Pancreas (tissue), 10 donors: ENCODE data around the gene NOCT. TPM values are rescaled to one million over a fixed set of nuclear protein-coding genes. Genes with fewer than 3 reads are reported as not detected.

Experiments
- ATAC-seq, 4 donors: fragments of 200-7000 bp; cut with Tn5 transposase; one replicate each; pipeline versions ENCODE4 v1.8.0 to v1.9.1; 2020; ENCODE audit warnings: mild to moderate bottlenecking in 4 of 4, moderate library complexity in 4 of 4
- DNase-seq, 6 donors: peaks; one replicate each; pipeline ENCODE4 v3.0.0-alpha.2; 2020
- FAIRE-seq: peaks from 2 replicates; lab custom pipeline; 2012; peaks lifted over from hg19 to GRCh38; lab: Jason Lieb, UNC
- H3K27ac ChIP-seq, 4 donors: fragments of 200-600 bp; sonication (generic); 1 replicate in 3 of 4; 2 replicates in 1 of 4; pipeline versions ENCODE4 v1.5.0 to v1.8.0; 2020
- H3K27me3 ChIP-seq, 4 donors: fragments of 200-600 bp; one replicate each; pipeline ENCODE4 v1.8.0; 2021
- H3K36me3 ChIP-seq, 3 donors: fragments of 200-600 bp; sonication (generic) in 1 of 3; one replicate each; pipeline versions ENCODE4 v1.5.0 to v1.8.0; 2020 to 2021
- H3K4me1 ChIP-seq, 3 donors: fragments of 200-600 bp; one replicate each; pipeline ENCODE4 v1.8.0; 2021
- H3K4me3 ChIP-seq, 4 donors: fragments of 200-600 bp; sonication (generic) in 2 of 4; one replicate each; pipeline versions ENCODE4 v1.5.0 to v1.8.0; 2020 to 2021
- H3K9me3 ChIP-seq, 4 donors: fragments of 200-600 bp; one replicate each; pipeline ENCODE4 v1.8.0; 2021
- CTCF ChIP-seq, 4 donors: fragments of 200-600 bp; sonication (generic) in 3 of 4; IDR thresholded peaks; one replicate each; pipeline versions ENCODE4 v1.5.0 to v1.8.0; 2021; ENCODE audit warnings: antibody characterized with exemption in 4 of 4
- WGBS, 2 donors: extraction: QIAGEN DNeasy Blood & Tissue Kit; methylation state at CpG; one replicate each; pipeline ENCODE4 v1.1.7; 2013; 5-methylcytosine and 5-hydroxymethylcytosine counted together
- intact Hi-C, 3 donors: fragments of 100-400 bp; cut with DNase I; formaldehyde crosslinking; loops; one replicate each; pipeline versions ENCODE4 v1.11.1 to v1.14.2; 2022
- polyA plus RNA-seq, 2 donors: library from polyadenylated mRNA; stranded (reverse); fragments of 200-250 nt; gene quantifications; one replicate each; pipeline ENCODE4 v1.2.3, GENCODE V29; 2013
- total RNA-seq, 6 donors: library from RNA; stranded (reverse); fragmentation: NEBNext Ultra II Directional in 4 of 6; extraction: Animal tissue kit (Norgen Biotek cat#: 25700) in 4 of 6; gene quantifications; one replicate each; pipeline versions ENCODE4 v1.2.1 to v1.2.4, GENCODE V29; 2021 to 2023
- donor health status: healthy with polysubstance abuse.
- donor health status: DM: no; HTN: no; CAD: no; lungs with moderate emphysema.
- donor health status: DM: no; HTN: no; CAD: no.
- donor health status: control.
- donor health status: control.
- donor health status: Bipolar disorder and iron deficiency.
- donor health status: DM: yes; HTN: yes; CAD: no.
- donor health status: DM: no; HTN: no; CAD: no.
- donor health status: DM: no; HTN: no; CAD: no.
- donor health status: DM: yes; HTN: yes; CAD: no.

Gene NOCT
- total and polyA plus RNA-seq, 8 donors: 1.6 to 4.4 (median 3.0) TPM

DNA sequence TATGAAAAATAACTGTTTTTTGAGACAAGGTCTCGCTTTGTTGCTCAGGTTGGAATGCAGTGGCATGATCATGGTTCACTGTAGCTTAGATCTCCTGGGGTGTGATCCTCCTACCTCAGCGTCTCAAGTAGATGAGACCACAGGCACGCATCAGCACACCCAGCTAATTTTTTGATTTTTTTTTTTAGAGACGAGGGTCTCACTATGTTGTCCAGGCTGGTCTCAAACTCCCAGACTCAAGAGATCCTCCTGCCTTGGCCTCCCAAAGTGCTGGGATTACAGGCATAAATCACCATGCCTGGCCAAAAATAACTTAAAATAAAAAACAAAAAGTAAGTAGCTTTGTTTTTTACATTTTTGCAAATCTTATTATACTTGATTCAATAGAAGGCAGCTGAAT, 63.3 kb downstream of the NOCT start:
- ATAC-seq: no peak
- FAIRE-seq: no peak
- Histone ChIP-seq H3K36me3 (no peaks in the 10 kb centered on the region), H3K27me3 (no peaks in the 10 kb centered on the region), H3K4me1 (peaks cover 25 to 45% (median 39%) of the 10 kb centered on the region in 3 donors), H3K4me3 (no peak overlapping the region), H3K27ac (no peak overlapping the region), H3K9me3 (no peaks in the 10 kb centered on the region)
- intact Hi-C loops: no loop called here
- DNase-seq: no peak
- 92 to 95% methylated on average over 4 of the region's 4 CpGs for WGBS, 2 donors
- no peak for TF ChIP-seq CTCF (IDR thresholded peaks at IDR 0.05)

- H3K27ac ChIP-seq: peak overlapping the region; percentile 93 to 98 (median 95)
- 0% methylated on average over 36 to 38 of the region's 38 CpGs for WGBS, 2 donors
- peak; percentile 93 for FAIRE-seq
Observed at GRCh38 chr4:139082750-139083606, 67.4 kb downstream of the NOCT start.

DNA sequence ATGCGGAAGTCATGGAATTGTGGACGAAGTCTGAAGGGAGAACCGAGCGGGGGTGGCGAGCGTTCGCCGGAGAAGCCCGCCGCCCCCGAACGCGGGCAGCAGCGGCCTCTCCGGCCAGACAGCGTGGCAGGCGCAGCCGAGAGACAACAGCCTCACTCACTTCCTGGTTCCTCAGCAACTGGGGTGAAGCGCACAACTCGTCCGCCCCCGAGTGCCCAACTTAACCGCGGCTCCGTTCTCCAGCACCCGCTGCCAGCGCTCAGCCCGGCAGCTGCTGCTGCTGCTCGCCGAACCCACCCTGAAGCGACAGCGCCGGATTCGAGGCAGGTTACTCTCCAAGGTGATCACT, 68.0 kb downstream of the NOCT start:
- DNase-seq: peak in 4 of 6 donors; percentile 55 to 84 (median 70)

More at GRCh38 chr4:139082750-139083606, 67.4 kb downstream of the NOCT start:
- peak; percentile 80 to 93 (median 85) for ATAC-seq
- Histone ChIP-seq H3K9me3 (no peaks in the 10 kb centered on the region), H3K36me3 (no peaks in the 10 kb centered on the region), H3K27me3 (no peaks in the 10 kb centered on the region), H3K4me1 (peaks cover 12 to 26% (median 24%) of the 10 kb centered on the region in 3 donors), H3K4me3 (peak overlapping the region; percentile 56 to 79 (median 64))
- intact Hi-C loops: no loop called here
- peak; percentile 88 to 96 (median 94) for DNase-seq
- no peak for TF ChIP-seq CTCF (IDR thresholded peaks at IDR 0.05)

DNA sequence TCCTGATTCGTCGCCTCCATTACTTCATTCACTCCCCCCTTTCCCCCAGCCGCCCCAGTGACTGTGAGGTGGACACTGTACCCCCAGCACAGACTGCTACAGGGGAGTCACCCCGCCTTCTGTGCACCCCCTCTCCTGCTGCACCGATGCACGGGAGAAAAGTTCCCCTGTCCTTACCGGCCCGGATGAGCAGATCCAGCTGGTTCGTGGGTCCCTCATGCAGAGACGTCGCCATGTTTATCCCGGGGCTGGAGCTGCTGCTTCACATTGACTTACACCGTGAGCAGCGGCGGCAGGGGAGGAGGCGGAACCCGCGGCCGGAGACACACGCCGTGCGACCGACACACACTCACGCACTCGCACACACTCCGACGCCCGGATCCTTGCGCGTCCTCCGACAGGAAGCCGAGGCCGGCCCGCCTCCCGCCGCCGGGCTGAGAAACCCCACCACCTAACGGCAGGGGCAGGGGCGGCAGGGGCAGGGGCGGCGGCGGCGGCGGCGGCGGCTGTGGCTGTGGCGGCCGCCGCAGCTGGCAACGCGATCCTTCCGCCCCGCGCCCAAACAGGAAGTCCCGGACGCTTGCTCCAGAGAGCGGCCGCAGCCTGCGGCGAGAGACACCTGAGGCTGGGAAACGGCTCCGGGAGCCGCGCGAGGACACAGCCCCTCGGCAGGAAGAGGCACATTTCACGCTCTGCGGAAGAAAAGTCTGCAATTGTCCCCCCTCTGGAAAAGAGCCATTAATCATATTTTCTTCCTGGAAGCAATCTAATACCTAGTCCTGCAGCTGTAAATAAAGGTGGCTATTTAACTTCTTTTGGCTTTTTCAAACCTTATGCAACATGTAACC, 68.6 kb downstream of the NOCT start:
- Histone ChIP-seq H3K36me3 (no peaks in the 10 kb centered on the region), H3K4me3 (peak overlapping the region; percentile 56 to 79 (median 64)), H3K4me1 (peaks cover 10 to 22% (median 21%) of the 10 kb centered on the region in 3 donors), H3K27me3 (no peaks in the 10 kb centered on the region), H3K9me3 (no peaks in the 10 kb centered on the region), H3K27ac (peak overlapping the region; percentile 93 to 98 (median 95))
- intact Hi-C loops: no loop called here
- WGBS, 2 donors: 0 to 1% methylated on average over 50 to 68 of the region's 68 CpGs
- TF ChIP-seq CTCF (IDR thresholded peaks at IDR 0.05): peak in 3 of 4 donors; percentile 10 to 39 (median 18)
- peak; percentile 69 to 80 (median 76) for ATAC-seq
- FAIRE-seq: no peak
- DNase-seq: peak; percentile 88 to 96 (median 91)

More for the DNA sequence above, 68.0 kb downstream of the NOCT start:
- TF ChIP-seq CTCF (IDR thresholded peaks at IDR 0.05): no peak
- ATAC-seq: peak; percentile 44 to 74 (median 61)
- Histone ChIP-seq H3K4me1 (peaks cover 10 to 22% (median 21%) of the 10 kb centered on the region in 3 donors), H3K4me3 (peak overlapping the region; percentile 56 to 79 (median 64)), H3K27ac (peak overlapping the region; percentile 93 to 98 (median 95)), H3K27me3 (no peaks in the 10 kb centered on the region), H3K9me3 (no peaks in the 10 kb centered on the region), H3K36me3 (no peaks in the 10 kb centered on the region)
- FAIRE-seq: no peak
- intact Hi-C loops: no loop called here
- WGBS, 2 donors: 0% methylated on average over 31 to 34 of the region's 34 CpGs
